Activated CD8-positive, alpha-beta memory T cell treated with anti-CD3 and anti-CD28 coated beads, Interleukin-2, amount 10 ng/mL, durations not matched to agents 7 days and 5 days (primary cell): ENCODE measurements around the gene TRABD2B. TPM values are rescaled to one million over a fixed set of nuclear protein-coding genes. Genes with fewer than 3 reads are reported as not detected.
A peak's percentile ranks its signal among the peaks of the same experiment; 100 is the strongest.

Experiments
- ATAC-seq: fragments of 150-1000 bp; cut with Tn5 transposase; one replicate; pipeline ENCODE4 v1.10.0; 2021; ENCODE audit warnings: moderate library complexity
- CTCF ChIA-PET: fragments of 350-600 bp; sonication (Branson Sonifier 250); formaldehyde crosslinking; loops from one replicate; lab custom pipeline; 2021; ENCODE audit warnings: antibody characterized with exemption; lab: Charles Lee
- DNase-seq: peaks from one replicate; pipeline ENCODE4 v3.0.0-alpha.2; 2020
- H3K27ac Mint-ChIP-seq: one replicate; pipeline ENCODE4 v1.8.0; 2021; ENCODE audit warnings: mild to moderate bottlenecking, mixed read lengths
- H3K27me3 Mint-ChIP-seq: one replicate; pipeline ENCODE4 v1.8.0; 2021; ENCODE audit warnings: mixed read lengths
- H3K36me3 Mint-ChIP-seq: one replicate; pipeline ENCODE4 v1.8.0; 2021; ENCODE audit warnings: mild to moderate bottlenecking, mixed read lengths
- H3K4me1 Mint-ChIP-seq: one replicate; pipeline ENCODE4 v1.8.0; 2021; ENCODE audit warnings: mixed read lengths
- H3K4me3 Mint-ChIP-seq: one replicate; pipeline ENCODE4 v1.8.0; 2021; ENCODE audit warnings: mild to moderate bottlenecking, moderate library complexity, mixed read lengths
- H3K9me3 Mint-ChIP-seq: one replicate; pipeline ENCODE4 v1.8.0; 2022; ENCODE audit warnings: low read depth, mixed read lengths
- total RNA-seq, 2 experiments: library from RNA; stranded (reverse); gene quantifications; one replicate each; pipeline ENCODE4 v1.2.3, GENCODE V29; 2021

The TRABD2B gene
- total RNA-seq, 2 experiments from 2014 or later: not detected

GRCh38 chr1:47759936-47760629, 237.1 kb downstream of the TRABD2B start:
- H3K4me3 Mint-ChIP-seq: no peak overlapping the region
- no peak overlapping the region for H3K27ac Mint-ChIP-seq
- peaks cover 6% of the 10 kb centered on the region for H3K27me3 Mint-ChIP-seq
- no peaks in the 10 kb centered on the region for H3K4me1 Mint-ChIP-seq
- H3K36me3 Mint-ChIP-seq: no peaks in the 10 kb centered on the region
- ATAC-seq (no peak), DNase-seq (no peak)
- CTCF ChIA-PET: no interaction called here
- no peaks in the 10 kb centered on the region for H3K9me3 Mint-ChIP-seq

- CTCF ChIA-PET: no interaction called here
- Mint-ChIP-seq H3K4me3 (no peak overlapping the region), H3K27ac (no peak overlapping the region), H3K9me3 (no peaks in the 10 kb centered on the region), H3K4me1 (no peaks in the 10 kb centered on the region), H3K27me3 (peaks cover 6% of the 10 kb centered on the region), H3K36me3 (no peaks in the 10 kb centered on the region)
- ATAC-seq (no peak), DNase-seq (no peak)
Measured at GRCh38 chr1:47759251-47759935, 237.8 kb downstream of the TRABD2B start.

DNA sequence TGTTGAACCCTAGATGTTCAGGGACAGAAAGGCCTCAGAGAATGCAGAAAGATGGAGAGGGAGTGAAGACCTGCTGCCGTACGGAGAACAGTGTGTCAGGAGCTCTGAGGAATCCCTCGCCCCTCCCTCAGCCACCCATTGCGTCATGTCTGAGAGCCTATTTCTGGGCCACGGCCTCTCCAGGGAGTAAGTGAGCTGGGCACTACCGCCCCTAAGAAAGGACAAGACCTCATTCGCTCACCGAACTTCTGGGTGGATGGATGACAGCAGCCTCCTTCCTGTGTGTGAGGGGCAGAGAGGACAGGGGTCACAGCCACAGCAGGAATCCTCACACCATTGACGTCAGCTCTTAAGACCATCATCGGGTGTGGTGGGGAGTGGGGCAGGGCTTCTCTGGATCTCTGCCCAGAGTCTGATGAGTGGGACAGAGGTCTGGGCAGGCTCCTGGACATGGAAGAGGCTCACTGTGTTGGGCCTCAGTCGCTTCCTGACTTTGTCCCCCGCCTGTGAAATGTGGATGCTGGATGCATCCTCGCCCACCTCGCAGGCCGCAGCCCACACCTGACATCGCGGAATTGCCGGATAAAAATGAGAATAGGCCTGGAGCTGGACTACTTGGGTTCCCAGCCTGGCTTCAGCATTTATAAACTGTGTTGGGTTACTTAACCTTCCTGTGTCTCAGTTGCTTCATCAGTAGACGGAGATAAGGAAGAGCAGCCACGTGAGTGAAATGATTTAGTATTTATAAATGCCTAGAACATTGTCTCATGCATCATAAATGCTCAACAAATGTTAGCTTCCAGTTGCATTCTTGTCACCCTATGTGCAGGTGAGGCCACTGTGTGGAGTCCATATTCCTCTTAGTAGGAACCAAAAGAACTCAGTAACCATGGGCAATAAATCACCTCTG, 238.6 kb downstream of the TRABD2B start:
- Mint-ChIP-seq H3K4me1 (no peaks in the 10 kb centered on the region), H3K4me3 (no peak overlapping the region), H3K36me3 (no peaks in the 10 kb centered on the region), H3K27ac (no peak overlapping the region), H3K9me3 (no peaks in the 10 kb centered on the region), H3K27me3 (peaks cover 6% of the 10 kb centered on the region)
- DNase-seq (no peak), ATAC-seq (no peak)
- CTCF ChIA-PET: no interaction called here

GRCh38 chr1:47757226-47757975, 239.8 kb downstream of the TRABD2B start:
- DNase-seq (no peak), ATAC-seq (peak; percentile 16)
- Mint-ChIP-seq H3K27me3 (peaks cover 6% of the 10 kb centered on the region), H3K36me3 (no peaks in the 10 kb centered on the region), H3K4me1 (no peaks in the 10 kb centered on the region), H3K9me3 (no peaks in the 10 kb centered on the region), H3K4me3 (no peak overlapping the region), H3K27ac (no peak overlapping the region)
- CTCF ChIA-PET: no interaction called here

DNA sequence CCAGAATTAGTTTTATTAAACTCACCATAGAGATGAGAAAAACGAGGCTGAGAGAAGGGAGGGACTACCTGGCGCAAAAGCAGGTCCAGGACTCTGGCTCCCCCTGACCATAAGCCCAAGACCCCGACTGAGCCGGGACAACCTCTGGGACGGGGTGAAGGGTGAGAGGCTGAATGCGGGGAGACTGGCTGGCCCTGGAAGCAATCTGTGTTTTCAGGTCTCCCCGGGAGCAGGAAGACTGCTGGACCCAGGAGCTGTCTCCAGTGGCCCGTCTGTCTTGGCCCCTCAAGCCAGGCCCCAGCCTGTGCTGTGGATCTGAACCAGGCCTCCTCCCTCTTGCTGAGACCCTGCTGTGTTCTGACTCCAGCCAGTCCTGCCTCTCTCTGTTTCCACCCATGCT, 240.8 kb downstream of the TRABD2B start:
- ATAC-seq: no peak
- Mint-ChIP-seq H3K4me1 (no peaks in the 10 kb centered on the region), H3K36me3 (no peaks in the 10 kb centered on the region), H3K27me3 (peaks cover 6% of the 10 kb centered on the region), H3K27ac (no peak overlapping the region), H3K9me3 (no peaks in the 10 kb centered on the region), H3K4me3 (no peak overlapping the region)
- DNase-seq: no peak
- CTCF ChIA-PET: interaction anchor here (1.0 to 1.7 kb wide), 5 partner anchors 13 to 367 kb away, joined by 3 to 6 read pairs (median 3); no protein-coding TSS in a partner anchor

DNA sequence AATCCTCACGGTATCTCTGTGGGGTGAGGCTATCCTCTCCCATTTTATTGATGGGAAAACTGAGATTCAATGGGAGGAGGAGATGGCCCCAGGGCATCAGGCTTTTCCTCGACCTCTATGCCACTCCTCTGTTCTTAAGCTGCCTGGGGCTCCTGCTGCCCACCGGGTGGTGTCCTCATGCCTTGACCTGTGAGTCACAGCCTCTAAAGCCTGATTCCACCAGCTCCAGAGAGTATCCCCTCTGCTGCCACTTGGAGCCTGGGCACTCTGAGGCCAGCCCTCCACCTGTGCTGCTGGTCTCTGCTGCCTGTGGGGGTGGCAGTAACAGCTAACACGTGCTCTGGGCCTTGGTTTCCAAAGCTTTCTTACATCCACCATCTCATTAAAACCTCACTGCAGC, 241.2 kb downstream of the TRABD2B start:
- H3K4me3 Mint-ChIP-seq: no peak overlapping the region
- no peaks in the 10 kb centered on the region for H3K36me3 Mint-ChIP-seq
- H3K27ac Mint-ChIP-seq: no peak overlapping the region
- H3K4me1 Mint-ChIP-seq: no peaks in the 10 kb centered on the region
- H3K9me3 Mint-ChIP-seq: no peaks in the 10 kb centered on the region
- DNase-seq (no peak), ATAC-seq (no peak)
- CTCF ChIA-PET: interaction anchor here (0.9 to 1.7 kb wide), 11 partner anchors 10 to 367 kb away, joined by 3 to 6 read pairs (median 3); no protein-coding TSS in a partner anchor
- peaks cover 6% of the 10 kb centered on the region for H3K27me3 Mint-ChIP-seq

DNA sequence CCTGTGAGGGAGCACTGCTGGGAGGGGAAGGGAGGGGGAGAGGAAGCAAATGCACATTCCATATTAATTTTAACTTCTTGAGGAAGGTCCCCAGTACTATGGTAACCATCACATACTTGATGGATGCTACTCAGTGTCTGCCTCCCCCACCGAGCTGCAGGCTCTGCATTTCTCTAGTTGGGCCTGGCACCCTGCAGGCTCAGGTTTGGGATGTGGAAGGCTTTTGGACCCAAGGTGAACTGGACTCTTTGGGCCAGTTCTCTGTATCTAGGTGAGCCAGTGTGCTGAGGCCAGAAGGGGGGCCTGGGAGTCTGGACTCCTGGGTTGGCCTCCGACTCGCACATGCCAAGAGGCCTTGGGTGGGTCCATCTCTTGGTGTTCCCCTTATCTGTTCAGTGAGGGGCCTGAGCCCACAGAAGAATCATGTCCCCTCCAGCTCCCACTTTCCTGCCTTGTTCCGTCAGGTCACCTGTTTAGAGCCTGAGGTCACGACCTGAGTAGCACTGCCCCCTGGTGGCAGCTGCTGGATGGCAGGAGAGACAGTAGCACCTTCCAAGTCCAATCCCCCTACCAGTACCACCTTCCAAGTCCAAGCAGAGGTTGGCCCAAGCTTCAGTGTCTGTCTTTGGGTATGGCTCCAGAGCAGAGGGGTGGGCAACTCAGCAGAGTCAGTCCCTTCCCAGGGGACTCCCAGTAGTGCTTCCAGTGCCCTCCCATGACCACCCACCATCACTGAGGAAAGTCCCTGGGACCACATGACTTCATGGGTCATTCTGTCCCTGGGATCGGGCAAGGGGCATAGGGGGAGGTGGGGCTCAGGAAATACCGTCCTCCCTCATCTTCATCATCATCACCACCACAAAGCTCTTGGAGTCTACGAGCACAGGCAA, 241.8 kb downstream of the TRABD2B start:
- Mint-ChIP-seq H3K4me3 (no peak overlapping the region), H3K36me3 (no peaks in the 10 kb centered on the region), H3K4me1 (no peaks in the 10 kb centered on the region), H3K9me3 (no peaks in the 10 kb centered on the region), H3K27me3 (peaks cover 6% of the 10 kb centered on the region), H3K27ac (no peak overlapping the region)
- ATAC-seq (peak; percentile 65), DNase-seq (peak; percentile 68)
- CTCF ChIA-PET: interaction anchor here (0.9 to 1.7 kb wide), 13 partner anchors 10 to 366 kb away, joined by 3 to 6 read pairs (median 3); no protein-coding TSS in a partner anchor

GRCh38 chr1:47754221-47754620, 243.0 kb downstream of the TRABD2B start:
- Mint-ChIP-seq H3K4me1 (no peaks in the 10 kb centered on the region), H3K27ac (no peak overlapping the region), H3K9me3 (no peaks in the 10 kb centered on the region), H3K36me3 (no peaks in the 10 kb centered on the region), H3K4me3 (no peak overlapping the region), H3K27me3 (peaks cover 4% of the 10 kb centered on the region)
- DNase-seq (no peak), ATAC-seq (no peak)
- CTCF ChIA-PET: interaction anchor here (1.3 kb wide), 1 partner anchor 22 kb away, joined by 3 read pairs; no protein-coding TSS in a partner anchor

GRCh38 chr1:47753808-47754207, 243.4 kb downstream of the TRABD2B start:
- Mint-ChIP-seq H3K36me3 (no peaks in the 10 kb centered on the region), H3K4me1 (no peaks in the 10 kb centered on the region), H3K27me3 (peaks cover 4% of the 10 kb centered on the region), H3K9me3 (no peaks in the 10 kb centered on the region), H3K27ac (no peak overlapping the region), H3K4me3 (no peak overlapping the region)
- no peak for ATAC-seq
- CTCF ChIA-PET: interaction anchor here (0.7 kb wide), 1 partner anchor 335 kb away, joined by 3 read pairs; no protein-coding TSS in a partner anchor
- no peak for DNase-seq

- DNase-seq (no peak), ATAC-seq (no peak)
- Mint-ChIP-seq H3K9me3 (no peaks in the 10 kb centered on the region), H3K4me3 (no peak overlapping the region), H3K27me3 (peaks cover 4% of the 10 kb centered on the region), H3K4me1 (no peaks in the 10 kb centered on the region), H3K36me3 (no peaks in the 10 kb centered on the region), H3K27ac (no peak overlapping the region)
- CTCF ChIA-PET: no interaction called here
Measured at GRCh38 chr1:47752559-47752958, 244.6 kb downstream of the TRABD2B start.

- ATAC-seq (no peak), DNase-seq (no peak)
- Mint-ChIP-seq H3K4me1 (no peaks in the 10 kb centered on the region), H3K36me3 (no peaks in the 10 kb centered on the region), H3K4me3 (no peak overlapping the region), H3K27me3 (peaks cover 4% of the 10 kb centered on the region), H3K9me3 (no peaks in the 10 kb centered on the region), H3K27ac (no peak overlapping the region)
- CTCF ChIA-PET: no interaction called here
Measured at GRCh38 chr1:47751996-47752451, 245.2 kb downstream of the TRABD2B start.

GRCh38 chr1:47751193-47751592, 246.0 kb downstream of the TRABD2B start:
- CTCF ChIA-PET: no interaction called here
- Mint-ChIP-seq H3K4me1 (no peaks in the 10 kb centered on the region), H3K9me3 (no peaks in the 10 kb centered on the region), H3K27ac (no peak overlapping the region), H3K4me3 (no peak overlapping the region), H3K36me3 (no peaks in the 10 kb centered on the region), H3K27me3 (no peaks in the 10 kb centered on the region)
- ATAC-seq (no peak), DNase-seq (no peak)
